GM21576 (cell line): ENCODE measurements around the gene SOX10.

Experiments used
- ATAC-seq: cut with Tn5 transposase; IDR thresholded peaks from one replicate; pipeline ENCODE4 v1.9.1; 2021; ENCODE audit warnings: mild to moderate bottlenecking, moderate library complexity; ENCODE audit not compliant: unreplicated experiment

Gene SOX10

DNA sequence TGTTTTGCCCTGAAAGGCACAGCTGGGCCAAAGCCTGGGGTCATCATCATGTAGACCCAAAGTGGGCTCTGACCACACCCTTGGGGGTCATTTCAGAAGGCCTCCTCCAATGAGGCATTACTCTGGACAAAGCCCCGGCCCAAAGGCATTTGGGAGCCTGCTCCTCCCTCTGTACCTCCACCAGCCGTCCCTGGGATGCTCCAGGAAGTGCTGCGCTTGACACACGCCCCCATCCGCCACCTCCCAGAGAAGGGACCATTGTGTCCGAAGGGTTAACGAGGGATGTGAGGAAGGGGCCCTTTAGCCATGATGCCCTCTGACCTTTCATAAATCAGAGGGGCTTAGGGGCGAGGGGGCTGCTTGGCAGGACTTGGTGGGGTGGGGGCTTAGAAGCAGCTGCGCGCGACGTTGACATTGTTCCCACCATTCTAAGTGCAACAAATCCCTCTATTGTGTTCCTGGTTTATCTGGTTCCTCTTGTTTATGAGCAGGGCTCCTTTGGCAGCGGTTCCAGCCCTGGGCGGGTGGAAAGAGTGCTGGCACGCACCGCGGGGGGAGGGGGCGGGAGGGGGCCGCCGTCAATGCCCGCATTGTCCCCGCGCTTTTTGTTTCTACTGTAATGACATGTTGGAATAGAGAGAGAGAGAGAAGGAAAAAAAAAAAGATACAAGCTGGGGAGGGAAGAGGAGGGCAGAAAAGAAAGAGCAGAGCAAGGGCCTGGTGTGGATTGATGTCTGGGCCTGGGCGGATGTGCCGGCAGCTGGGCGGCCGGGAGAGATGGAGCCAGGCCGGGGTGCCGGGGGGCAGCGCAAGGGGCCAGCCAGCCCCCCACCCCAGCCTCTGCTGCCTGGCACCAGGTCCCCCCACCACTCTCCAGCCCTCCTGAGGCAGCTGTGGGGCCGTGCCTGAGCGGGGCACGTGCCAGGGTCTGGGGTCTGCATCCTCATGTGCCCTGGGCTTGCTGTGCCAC, 32.1 kb upstream of the SOX10 start:
- no peak for ATAC-seq

DNA sequence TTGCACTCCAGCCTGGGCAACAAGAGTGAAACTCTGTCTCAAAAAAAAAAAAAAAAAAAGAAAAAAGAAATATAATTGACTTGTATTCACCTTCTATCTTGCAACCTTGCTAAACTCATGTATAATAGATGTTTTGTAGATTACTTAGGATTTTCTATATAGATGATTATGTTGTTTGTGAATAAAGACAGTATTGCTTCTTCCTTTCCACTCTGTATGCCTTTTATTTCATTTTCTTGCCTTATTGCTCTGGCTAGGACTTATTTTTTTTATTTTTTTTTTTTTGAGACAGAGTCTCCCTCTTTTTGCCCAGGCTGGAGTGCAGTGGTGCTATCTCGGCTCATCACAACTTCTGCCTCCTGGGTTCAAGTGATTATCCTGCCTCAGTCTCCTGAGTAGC, 29.7 kb upstream of the SOX10 start:
- ATAC-seq = no peak

DNA sequence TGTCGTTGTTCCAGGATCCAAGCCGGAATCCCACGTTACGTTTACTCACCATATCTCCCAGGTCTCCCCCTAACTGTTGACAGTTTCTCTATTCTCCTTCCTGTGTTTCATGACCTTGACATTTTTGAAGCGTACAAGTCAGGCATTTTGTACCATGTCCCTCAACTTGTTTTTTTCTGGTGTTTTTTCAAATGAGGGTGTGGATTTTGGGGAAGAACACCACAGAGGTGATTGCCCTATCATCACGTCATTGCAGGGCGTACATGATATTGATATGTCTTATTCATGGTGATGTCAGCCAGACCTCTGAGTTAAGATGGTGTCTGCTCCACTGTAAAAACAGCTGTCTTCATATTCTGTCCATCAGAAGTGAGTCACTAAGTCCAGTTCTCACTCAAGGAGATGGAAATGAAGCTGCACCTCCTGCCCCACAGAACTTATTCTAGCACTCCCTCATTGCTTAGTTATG, 28.3 kb upstream of the SOX10 start:
- ATAC-seq = no peak

DNA sequence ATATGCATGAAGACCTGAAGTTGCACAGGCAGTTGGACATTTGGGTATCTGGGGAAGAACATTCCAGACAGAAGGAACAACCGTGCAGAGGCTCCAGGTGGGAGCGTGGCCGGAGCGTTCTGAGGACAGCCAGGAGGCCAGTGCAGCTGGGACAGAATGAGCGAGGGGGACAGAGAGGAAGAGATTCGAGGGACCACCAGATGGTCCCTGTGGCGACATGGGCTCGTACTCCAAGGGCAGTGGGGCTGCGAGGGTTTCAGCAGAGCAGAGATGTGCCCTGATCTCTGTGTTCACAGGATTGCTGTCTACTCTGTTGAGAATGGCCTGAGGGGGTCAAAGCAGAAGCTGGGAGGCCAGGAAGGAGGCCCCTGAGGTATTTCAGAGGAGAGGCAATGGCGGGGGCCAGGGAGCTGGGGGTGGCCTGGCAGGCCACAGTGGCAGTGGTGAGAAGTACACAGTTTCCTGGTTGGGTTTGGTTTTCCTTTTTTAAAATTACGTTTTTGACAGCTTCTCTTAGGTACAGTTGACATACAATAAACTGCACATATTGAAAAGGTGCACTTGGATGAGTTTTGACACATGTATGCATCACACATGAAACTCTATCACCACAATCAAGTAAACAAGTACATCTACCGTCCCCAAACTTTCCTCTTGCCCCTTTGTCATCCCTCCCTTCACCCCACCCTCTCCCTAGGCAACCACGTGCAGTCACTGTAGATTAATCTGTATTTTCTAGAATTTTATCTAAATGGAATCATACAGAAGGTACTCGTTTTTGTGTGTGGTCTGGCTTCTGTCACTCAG, 24.8 kb upstream of the SOX10 start:
- no peak for ATAC-seq

GRCh38 chr22:38007330-38007902, 23.1 kb upstream of the SOX10 start:
- no peak for ATAC-seq

DNA sequence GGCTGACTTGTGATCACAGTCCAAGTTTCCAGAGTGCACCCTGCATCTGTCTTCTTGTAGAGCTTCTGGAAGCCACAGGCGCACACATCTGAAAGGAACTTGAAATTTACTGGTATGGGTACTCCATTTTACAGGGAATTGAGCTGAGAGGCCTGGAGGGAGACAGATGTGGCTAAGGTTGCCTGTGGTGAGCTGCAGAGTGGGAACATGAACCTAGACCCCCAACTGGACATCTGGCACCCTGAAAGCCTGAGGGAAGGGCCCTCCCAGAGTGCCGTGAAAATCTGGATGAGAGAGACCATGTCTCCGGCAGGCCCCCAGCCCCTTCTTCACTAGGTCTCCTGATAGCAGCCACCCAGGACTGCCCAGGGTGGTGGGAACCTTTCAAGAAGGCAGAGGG, 22.6 kb upstream of the SOX10 start:
- ATAC-seq = no peak

DNA sequence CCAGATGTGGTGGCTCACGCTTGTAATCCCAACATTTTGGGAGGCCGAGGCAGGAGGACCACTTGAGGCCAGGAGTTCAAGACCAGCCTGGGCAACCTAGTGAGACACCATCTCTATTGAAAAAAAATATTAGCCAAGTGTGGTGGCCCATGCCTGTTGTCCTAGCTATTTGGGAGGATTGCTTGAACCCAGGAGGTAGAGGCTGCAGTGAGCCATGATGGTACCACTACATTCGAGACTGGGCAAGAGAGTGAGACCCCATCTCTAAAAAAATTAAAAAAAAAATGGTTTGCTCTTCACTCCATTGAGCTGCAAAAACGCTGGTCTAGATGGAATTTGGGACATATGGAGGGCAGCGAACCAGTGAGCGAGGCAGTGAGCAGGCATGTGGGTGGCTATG, 21.6 kb upstream of the SOX10 start:
- no peak for ATAC-seq

DNA sequence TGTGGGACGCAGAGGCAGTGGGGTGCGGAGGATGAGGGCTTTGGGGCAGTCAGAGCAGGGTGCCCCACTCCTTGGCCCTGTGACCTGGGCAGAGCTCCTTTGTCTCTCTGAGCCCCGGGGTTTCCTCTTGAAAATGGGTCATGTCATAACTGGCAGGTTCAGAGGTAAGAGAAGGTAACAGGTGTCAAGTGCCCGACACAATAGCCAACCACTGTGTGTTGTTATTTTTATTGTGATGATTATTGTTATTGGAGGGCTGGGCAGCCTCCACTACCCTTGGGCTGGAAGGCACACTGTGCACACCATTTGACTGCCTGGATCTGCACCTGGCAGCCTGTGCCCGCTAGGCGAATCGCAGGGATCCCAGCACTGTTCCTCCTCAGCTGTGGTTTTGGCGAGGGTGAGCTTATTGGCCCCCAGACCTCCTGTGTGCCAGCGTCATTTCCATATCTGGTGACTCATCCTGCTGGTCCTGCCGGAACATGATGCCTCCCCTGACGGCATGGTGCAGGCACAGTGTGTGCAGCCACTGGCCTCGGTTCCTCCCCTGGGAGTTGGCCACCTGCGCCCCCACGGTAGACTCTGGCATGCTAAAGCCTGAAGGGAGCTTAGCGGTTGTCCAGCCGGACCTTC, 15.4 kb upstream of the SOX10 start:
- ATAC-seq = no peak

DNA sequence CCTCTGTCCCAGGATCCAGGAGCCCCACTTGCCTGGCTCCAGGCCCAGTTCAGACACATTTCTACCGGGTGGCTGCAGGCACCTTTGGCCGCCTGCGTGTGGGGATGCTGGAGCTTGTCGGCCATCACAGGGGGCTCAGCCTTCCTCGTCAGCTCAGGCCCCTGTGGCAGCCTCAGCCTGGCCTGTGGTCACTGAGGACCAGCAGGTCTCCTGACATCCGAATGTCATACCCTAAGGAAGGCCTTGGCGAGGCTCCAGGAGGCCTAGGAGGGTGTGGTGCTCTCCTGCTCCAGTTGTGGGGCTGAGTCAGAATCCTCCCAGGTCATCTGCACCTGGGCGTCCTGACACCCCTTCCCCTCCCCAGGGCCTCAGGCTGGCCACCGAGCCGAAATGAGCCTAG, 14.9 kb upstream of the SOX10 start:
- no peak for ATAC-seq

GRCh38 chr22:37998543-37998942, 14.2 kb upstream of the SOX10 start:
- ATAC-seq = no peak

DNA sequence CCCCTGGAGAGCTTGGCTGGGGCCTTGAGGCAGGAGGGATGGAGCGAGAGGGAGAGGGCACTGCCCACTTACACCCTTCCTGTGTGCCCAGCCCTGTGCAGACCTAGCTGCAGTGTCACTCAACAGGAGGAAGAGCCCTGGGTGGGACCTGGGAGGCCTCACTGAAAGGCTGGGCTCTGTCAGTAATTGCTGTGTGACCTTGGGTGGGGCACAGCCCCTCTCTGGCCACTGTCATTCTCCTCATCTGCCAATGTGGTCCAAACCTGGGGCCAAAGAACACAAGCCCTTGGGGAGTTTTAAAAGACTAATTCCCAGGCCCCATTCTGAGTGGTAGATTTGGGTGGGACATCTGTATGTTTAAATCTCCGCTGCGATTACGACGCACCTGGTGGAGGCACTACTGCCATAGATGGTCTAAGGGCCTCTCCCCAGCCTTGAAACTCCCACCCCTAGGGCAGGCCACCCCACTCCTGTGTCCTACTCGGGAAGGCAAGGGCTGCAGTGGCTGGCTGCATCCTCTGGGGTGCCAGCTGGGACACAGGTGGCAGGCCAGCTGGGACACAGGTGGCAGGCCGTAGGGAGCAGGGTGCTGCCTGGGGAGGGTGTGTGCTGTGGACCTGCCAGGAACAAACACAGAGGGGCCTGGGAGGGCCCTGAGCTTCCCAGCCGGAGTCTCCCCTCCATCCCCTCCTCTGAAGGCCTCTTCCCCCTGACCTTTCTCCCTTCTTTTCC, 12.3 kb upstream of the SOX10 start:
- no peak for ATAC-seq

DNA sequence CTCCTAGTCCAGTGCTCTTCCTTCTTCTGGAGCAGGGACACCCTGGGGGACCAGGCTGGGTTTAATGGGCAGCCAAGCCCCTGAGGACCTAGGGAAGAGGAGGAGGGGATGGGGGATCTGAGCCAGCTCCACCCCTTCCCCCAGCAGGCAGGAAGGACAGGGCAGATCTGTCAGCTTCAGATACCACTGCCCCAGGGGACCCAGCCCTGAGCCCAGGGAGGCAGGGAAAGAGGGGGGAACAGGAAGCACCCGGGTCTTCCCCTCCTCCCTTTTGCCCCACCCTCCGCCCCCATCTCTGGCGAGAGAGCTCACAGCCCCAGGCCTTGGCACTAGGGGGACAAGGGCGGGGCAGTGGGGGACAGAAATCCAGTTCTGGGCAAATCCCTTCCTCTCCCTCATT, 11.7 kb upstream of the SOX10 start:
- ATAC-seq = no peak

GRCh38 chr22:37995460-37995859, 11.1 kb upstream of the SOX10 start:
- ATAC-seq = no peak

GRCh38 chr22:37994982-37995381, 10.6 kb upstream of the SOX10 start:
- ATAC-seq = no peak

DNA sequence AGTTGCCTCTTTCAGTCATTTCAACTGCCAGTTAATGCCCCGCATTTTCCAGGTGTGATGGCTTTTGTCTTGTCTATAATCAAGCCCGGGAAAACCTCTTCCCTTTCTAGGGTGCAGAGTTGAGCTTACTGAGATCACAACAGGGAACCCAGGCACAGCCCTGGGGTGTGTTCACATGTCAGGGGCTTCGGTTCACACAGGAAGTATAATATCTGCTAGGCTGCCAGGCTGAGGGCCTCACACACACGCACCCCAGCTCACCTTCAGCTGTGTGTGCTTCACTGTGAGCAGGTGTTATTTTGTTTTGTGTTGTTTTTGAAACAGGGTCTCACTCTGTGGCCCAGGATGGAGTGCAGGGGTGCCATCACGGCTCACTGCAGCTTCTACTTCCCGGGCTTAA, 9.7 kb upstream of the SOX10 start:
- no peak for ATAC-seq

DNA sequence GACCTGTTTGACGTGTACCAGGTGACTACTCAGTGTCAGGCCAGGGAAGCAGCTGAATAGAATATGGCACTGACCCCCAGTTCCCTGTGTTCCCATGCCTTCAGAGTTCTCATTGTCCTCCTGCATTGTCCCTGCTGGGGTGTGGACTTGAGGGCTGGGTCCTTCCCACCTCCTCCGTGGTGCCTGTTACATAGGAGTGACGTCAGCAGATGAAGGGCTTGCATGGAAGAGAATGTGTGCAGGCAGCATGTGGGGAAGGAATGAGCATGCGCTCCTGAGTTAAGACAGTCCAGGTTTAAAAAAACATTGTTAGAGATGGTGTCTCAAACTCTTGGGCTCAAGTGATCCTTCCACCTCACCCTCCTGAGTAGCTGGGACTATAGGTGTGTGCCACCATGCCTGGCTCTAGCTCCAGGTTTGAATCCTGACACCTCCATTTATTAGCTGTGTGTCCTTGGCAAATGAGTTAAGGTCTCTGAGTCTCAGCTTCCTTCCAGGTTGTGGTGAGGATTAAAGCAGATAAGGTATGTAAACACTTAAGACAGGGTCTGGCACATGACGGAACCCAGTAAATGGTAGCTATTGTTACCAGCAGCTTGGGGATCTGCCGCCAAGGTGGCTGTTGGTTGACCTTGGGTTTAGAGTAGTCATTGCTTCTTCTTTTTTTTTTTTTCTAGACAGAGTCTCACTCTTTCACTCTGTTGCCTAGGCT, 7.5 kb upstream of the SOX10 start:
- ATAC-seq = no peak

- ATAC-seq = no peak
These were observed 6.5 kb upstream of the SOX10 start for GRCh38 chr22:37990862-37991261.

- ATAC-seq = no peak
These were observed 5.9 kb upstream of the SOX10 start for GRCh38 chr22:37990301-37990700.

DNA sequence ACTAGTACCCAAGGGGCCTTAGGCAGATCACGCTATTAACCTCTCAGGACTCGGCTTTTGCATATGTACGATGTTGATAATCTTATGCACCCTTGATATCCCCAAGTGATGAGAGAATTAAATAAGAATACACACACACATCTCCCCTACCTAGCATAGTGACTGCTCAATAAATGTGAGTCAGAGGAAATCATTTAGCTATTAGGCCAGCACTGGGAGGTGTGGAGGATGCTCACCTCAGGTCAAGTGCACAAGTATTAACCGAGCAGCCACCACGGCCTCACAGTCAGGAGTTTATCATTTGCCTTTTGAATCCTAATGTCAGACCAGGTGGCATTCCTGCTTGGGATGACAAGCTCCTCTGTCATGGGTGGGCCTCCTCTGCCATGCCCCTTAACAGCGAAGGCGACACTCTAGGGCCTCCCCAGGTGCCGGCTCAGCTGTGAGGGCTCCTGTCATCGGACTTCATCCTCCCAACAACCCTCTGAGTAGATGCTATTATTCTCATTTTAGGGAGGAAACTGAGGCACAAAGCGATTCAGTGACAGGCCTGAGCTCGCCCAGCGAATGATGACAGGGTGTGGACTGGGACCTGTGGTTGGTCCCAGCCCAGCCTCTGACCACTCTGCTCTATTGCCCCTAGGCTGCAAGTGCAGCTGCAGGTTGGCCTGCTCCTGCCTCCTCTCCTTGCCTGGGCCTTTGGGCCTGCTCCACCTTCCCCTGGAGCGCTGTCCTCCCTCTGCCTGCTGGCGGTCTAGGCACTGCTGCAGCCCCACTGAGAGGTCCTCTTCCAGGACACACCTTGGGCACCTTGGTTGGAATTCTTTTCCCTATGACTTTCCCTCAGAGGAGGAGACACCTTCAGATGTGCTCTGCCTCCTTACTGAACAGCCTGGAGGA, 5.0 kb upstream of the SOX10 start:
- ATAC-seq = no peak
